Bronchial epithelial cell (primary cell): ENCODE measurements around the gene ZBTB42. TPM values are rescaled to one million over a fixed set of nuclear protein-coding genes. Genes with fewer than 3 reads are reported as not detected.

ENCODE experiments used
- DNase-seq: peaks from one replicate; pipeline ENCODE4 v3.0.0-alpha.2; 2010; ENCODE audit warnings: low read depth
- FAIRE-seq: peaks from 2 replicates; lab custom pipeline; 2011; peaks lifted over from hg19 to GRCh38; lab: Jason Lieb, UNC
- H3K27me3 ChIP-seq: 2 replicates; pipeline ENCODE4 v1.5.1; 2011; ENCODE audit warnings: low read length; ENCODE audit not compliant: control insufficient read depth, insufficient read depth
- H3K36me3 ChIP-seq: 2 replicates; pipeline ENCODE4 v1.5.1; 2011; ENCODE audit warnings: low read length; ENCODE audit not compliant: control insufficient read depth, insufficient read depth
- H3K4me3 ChIP-seq: 2 replicates; pipeline ENCODE4 v1.5.1; 2011; ENCODE audit warnings: mild to moderate bottlenecking, low read depth, low read length, control low read depth
- CTCF ChIP-seq: IDR thresholded peaks from 2 replicates; pipeline ENCODE4 v1.5.1; 2011; ENCODE audit warnings: mild to moderate bottlenecking, moderate library complexity, low read length, control low read depth, inconsistent platforms; ENCODE audit not compliant: insufficient read depth, severe bottlenecking
- total RNA-seq: library from RNA; depleted of rRNA; stranded (reverse); fragments of >200 nt; gene quantifications from 2 replicates; pipeline ENCODE4 v1.2.1, GENCODE V29; 2014

ZBTB42 gene
- total RNA-seq, 1 donor from 2014 or later = 5.3 TPM

GRCh38 chr14:104776481-104776880 lies 24.4 kb upstream of the ZBTB42 start:
- FAIRE-seq (no peak), DNase-seq (no peak)
- H3K4me3 ChIP-seq = no peak overlapping the region
- TF ChIP-seq CTCF = no peak
- peaks cover 39% of the 10 kb centered on the region for H3K36me3 ChIP-seq
- H3K27me3 ChIP-seq = no peaks in the 10 kb centered on the region

GRCh38 chr14:104776961-104777807 lies 23.7 kb upstream of the ZBTB42 start:
- H3K36me3 ChIP-seq = peaks cover 33% of the 10 kb centered on the region

GRCh38 chr14:104777808-104778249 lies 23.1 kb upstream of the ZBTB42 start:
- Histone ChIP-seq H3K36me3 (peaks cover 29% of the 10 kb centered on the region), H3K27me3 (no peaks in the 10 kb centered on the region), H3K4me3 (no peak overlapping the region)
- DNase-seq (no peak), FAIRE-seq (no peak)
- TF ChIP-seq CTCF = no peak

More at GRCh38 chr14:104776961-104777807, 23.7 kb upstream of the ZBTB42 start:
- DNase-seq (no peak), FAIRE-seq (no peak)
- H3K27me3 ChIP-seq = no peaks in the 10 kb centered on the region
- H3K4me3 ChIP-seq = no peak overlapping the region
- TF ChIP-seq CTCF = no peak

GRCh38 chr14:104778694-104779331 lies 22.1 kb upstream of the ZBTB42 start:
- Histone ChIP-seq H3K27me3 (no peaks in the 10 kb centered on the region), H3K4me3 (no peak overlapping the region), H3K36me3 (peaks cover 29% of the 10 kb centered on the region)
- no peak for FAIRE-seq
- no peak for DNase-seq
- TF ChIP-seq CTCF = no peak

- H3K27me3 ChIP-seq = no peaks in the 10 kb centered on the region
- DNase-seq (no peak), FAIRE-seq (no peak)
- H3K4me3 ChIP-seq = no peak overlapping the region
- no peak for TF ChIP-seq CTCF
- H3K36me3 ChIP-seq = peaks cover 31% of the 10 kb centered on the region
Observed at GRCh38 chr14:104779776-104780512, 21.0 kb upstream of the ZBTB42 start.
